H1 (cell line): ENCODE data around the gene ARNT2. TPM values are rescaled to one million over a fixed set of nuclear protein-coding genes. Genes with fewer than 3 reads are reported as not detected.

Experiments
- GTF2F1 ChIP-seq: IDR thresholded peaks from 2 replicates; pipeline ENCODE4 v1.6.1; 2012; ENCODE audit warnings: low read depth, low read length, improper control_type of control experiment, borderline replicate concordance
- polyA plus RNA-seq, 7 experiments: library from polyadenylated mRNA; depleted of rRNA in 3 of 7; stranded (reverse) in 5 of 7; unstranded in 2 of 7; fragments of >200 nt in 5 of 7; fragments of 200-250 nt in 2 of 7; gene quantifications; 1 replicate in 5 of 7; 2 replicates in 1 of 7; 4 replicates in 1 of 7; pipeline versions ENCODE4 v1.2.1 to v1.2.3, GENCODE V29; 2011 to 2013; ENCODE audit warnings: missing spikeins in 2 of 7, mixed read lengths in 2 of 7
- total RNA-seq: library from RNA; stranded (reverse); fragmentation: NEBNext Ultra II Directional; extraction: Animal tissue kit (Norgen Biotek cat#: 25700); gene quantifications from 2 replicates; pipeline ENCODE4 v1.2.1, GENCODE V29; 2021

ARNT2 gene
- total and polyA plus RNA-seq, 2 of the 8 experiments (the other 6 are each of a cell fraction or from before 2014, with no cell fraction given): 9.5 to 14.6 TPM

DNA sequence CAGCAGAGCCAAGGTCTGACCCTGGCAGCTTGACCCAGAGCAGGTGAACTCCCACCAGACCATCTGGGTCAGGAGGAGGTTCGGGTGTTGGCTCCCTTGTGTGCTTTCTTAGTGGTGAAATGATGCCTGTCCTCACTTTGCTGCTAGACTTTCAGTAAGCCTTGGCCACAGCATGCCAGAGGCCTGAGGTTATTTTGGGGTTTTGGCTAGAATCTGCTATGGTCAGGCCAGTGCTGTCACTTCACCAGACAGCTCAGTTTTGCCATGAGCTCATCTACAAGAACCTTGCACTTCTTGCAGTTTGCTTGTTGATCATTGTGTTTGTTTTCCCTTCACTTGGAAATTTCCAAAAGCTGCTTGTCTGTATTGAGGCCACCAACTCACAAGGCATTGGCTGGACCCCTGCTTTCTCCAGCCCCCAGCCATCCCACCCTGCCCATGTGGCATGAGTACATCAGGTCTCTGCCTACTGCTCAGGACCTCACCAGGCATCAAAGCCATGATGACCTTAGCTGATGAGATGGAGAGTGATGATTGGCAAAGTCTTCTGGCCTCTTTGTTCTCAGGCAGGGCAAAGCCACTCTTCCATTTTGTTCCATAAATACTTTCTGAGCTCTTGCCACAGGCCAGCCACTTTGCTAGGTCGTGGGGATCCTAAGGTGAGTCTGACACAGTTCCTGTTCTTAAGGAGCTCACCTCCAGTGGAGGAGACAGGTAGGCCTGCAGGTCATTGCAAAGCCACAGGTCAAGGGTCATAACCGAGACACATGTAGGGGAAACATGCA is 122.6 kb downstream of the ARNT2 start (continued):
- no peak for TF ChIP-seq GTF2F1
